H4 (cell line): ENCODE data around the gene SSH2. TPM values are rescaled to one million over a fixed set of nuclear protein-coding genes. Genes with fewer than 3 reads are reported as not detected.
"Not testable (repeated sequence)": the region's sequence is repeated elsewhere in the genome, so short reads cannot be mapped to it uniquely, and the experiment has no call there.

Source experiments
- DNase-seq: peaks from one replicate; pipeline ENCODE4 v3.0.0-alpha.2; 2015; ENCODE audit warnings: low spot score
- total RNA-seq: library from RNA; depleted of rRNA; stranded (reverse); fragments of >200 nt; shearing (Covaris generic); gene quantifications from 2 replicates; pipeline ENCODE4 v1.2.3, GENCODE V29; 2014

The SSH2 gene
- total RNA-seq, 1 experiment from 2014 or later: 9.4 TPM

DNA sequence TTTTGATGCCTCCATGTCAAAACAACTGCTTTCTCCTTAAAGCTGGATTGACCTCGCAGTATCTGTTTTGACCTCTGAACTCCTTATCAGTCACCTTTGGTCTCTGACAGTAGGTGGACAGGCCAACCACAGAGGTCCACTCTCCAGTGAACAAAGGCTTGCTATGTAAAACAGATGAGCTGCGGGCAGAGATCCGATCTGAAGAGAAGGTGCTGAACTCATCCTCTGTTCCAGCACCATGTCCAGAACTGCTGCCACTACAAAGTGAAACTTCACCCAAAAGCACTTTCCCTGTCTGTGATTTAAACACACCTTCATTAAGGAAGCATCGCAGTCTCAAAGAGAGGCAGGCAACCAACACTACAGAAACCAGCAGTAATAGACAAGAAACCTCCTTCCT, 190.0 kb downstream of the SSH2 start:
- DNase-seq: no peak

DNA sequence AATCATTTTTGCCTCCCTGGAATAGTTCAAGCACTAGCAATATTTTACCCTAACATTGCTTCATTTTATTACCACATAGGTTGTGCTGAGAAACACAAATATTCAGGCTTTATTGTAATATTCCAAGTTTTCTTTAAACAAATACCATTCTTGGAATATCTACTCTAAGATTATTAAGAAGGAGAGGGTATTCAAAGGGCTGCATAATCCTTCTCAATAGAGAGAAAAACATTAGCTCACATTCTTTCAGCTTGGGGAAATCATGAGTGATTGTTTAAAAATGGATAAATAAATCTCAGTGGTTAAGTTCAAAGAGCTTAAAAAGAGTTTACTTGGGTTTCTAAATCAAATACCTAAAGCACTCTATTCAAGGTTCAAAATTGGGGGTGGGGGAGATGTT, 195.4 kb downstream of the SSH2 start:
- DNase-seq: no peak

DNA sequence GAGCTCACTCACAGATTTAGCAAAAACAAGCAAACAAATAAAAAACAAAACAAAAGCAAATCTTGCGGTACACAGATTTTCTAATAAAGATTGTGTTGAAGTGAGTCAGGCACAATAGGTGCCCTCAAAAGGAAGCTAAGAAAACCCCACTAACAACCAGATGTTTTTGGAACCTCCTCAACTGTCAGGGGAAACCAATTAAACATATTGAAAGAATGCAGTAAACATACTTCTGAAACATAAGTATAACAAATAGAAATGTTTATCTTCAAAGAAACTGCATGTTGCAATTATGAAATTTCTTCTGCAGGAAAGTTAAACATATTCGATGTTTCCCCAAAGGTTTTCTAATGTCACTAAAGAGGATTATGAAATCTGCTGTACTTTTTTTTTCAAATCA, 196.9 kb downstream of the SSH2 start:
- DNase-seq: no peak

DNA sequence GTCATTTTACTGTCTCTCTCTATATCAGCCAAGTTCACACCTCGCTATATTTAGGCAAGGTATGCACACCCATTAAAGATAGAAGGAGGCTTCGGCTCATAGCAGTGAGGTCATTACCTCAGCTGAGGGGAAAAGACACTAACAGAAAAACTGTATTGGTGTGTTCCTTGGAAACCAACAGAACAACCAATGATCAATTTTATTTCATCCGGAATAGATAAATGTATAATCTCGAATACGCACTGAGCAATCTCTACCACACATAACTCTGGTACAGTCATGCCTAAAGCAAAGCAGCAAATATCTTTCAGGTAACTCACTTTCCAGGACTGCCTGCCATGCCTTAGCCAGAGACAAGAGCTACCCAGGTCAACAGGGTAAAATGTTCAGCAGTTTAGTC, 197.4 kb downstream of the SSH2 start:
- DNase-seq: no peak

DNA sequence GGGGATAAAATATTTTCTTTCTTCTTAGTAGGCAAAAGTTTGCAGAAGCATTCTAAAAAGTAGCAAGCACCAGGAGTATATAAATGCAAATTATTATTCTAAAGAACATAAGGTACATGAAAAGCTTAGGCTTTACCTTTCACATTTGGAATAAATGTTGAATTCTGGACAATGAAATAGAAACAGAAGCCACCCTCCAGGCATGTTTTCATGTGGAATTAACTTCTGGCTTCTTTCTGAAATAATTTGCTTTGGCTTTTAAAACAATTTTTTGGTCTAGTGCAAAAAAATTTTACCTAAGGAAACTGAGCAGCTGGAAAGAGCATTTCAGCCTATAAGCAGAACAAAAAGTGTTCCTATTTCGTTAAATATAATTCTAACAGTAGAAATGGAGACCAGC, 197.8 kb downstream of the SSH2 start:
- DNase-seq: no peak

DNA sequence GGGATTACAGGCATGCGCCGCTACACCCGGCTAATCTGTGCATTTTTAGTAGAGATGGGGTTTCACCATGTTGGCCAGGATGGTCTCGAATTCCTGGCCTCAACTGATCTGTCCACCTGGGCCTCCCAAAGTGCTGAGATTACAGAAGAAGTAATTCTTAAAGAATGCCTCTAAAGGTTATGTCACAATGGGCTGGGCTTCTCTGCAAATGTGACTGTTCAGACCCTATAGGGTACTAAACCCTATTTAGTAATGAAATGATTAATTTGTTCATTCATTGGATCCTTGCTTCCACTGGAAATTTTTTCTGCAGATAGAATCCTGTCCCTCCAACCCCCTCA, 198.5 kb downstream of the SSH2 start:
- no peak for DNase-seq

DNA sequence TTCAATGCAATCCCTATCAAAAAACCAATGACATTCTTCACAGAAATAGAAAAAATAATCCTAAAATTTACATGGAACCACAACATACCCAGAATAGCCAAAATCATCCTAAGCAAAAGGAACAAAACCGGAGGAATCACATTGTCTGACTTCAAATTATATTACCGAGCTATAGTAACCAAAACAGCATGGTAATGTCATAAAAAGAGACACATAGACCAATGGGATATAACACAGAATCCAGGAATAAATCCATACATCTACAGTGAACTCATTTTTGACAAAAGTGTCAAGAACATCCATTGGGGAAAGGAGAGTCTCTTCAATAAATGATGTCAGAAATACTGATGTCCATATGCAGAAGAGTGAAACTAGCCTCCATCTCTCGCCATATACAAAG, 201.5 kb downstream of the SSH2 start:
- DNase-seq: no peak

DNA sequence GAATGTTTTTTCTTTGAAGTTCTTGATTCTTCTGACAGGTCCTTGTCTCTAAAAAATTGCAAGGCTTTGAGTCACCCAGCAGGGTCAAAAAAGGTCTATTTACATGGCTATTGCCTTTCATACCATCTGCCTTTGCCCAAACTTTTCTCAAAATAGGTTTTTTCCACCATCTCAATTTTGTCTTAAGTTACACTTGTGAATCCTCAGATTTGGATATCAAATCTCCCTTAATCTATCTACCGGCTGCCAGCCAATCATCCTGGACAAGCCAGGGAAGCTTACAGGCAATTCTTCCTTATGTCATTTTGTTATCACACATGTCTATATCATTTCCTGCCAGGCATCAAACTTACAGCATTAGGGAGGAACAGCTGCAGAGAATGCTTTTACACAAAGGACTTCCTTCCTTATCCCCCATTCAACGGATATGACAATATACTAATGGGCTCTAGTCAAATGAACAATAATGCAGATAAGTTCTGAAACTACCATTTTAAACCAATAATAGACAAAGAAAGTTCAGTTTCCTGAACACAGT, 203.2 kb downstream of the SSH2 start:
- no peak for DNase-seq

DNA sequence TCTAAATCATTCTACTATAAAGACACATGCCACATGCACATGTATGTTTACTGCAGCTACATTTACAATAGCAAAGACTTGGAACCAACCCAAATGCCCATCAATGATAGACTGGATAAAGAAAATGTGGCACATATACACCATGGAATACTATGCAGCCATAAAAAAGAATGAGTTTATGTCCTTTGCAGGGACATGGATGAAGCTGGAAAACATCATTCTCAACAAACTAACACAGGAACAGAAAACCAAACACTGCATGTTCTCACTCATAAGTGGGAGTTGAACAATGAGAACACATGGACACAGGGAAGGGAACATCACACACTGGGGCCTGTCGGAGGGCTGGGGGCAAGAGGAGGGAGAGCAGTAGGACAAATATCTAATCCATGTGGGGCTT, 204.6 kb downstream of the SSH2 start:
- DNase-seq: not testable (repeated sequence)

DNA sequence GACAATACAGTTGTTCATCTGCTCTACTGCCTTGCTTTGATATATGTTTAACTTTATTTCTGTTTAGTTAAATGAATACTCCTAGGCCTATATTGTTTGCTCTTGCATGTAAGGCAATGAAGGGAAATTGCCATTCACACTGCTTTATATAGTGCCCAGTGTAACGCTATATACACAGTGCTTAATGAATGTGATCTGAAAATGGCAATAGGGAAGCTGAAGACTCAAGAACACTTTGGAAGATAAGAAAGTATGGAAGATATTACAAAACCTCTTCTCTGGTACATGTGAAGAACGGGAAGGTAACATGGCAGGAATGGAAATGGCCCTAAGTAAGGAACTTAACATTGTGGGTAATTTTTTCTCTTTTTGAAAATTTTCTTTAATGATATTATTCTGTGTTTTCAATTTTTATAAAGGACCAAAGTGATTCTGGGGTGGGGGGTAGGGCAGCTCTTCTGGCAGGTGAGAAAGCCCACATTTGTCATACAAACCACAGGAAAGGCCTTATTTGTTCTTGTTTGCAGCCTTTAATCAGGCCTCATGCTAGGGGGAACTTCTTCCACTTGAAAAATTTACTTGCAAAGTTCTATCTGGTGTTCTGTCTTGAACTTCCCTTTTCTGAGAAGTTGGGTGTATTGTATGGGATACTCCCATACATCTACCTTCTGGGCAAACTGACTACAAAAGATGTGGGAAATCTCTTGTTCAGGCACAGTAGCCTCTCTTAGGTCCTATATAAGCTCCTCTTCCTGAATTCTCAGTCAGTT, 206.6 kb downstream of the SSH2 start:
- no peak for DNase-seq

DNA sequence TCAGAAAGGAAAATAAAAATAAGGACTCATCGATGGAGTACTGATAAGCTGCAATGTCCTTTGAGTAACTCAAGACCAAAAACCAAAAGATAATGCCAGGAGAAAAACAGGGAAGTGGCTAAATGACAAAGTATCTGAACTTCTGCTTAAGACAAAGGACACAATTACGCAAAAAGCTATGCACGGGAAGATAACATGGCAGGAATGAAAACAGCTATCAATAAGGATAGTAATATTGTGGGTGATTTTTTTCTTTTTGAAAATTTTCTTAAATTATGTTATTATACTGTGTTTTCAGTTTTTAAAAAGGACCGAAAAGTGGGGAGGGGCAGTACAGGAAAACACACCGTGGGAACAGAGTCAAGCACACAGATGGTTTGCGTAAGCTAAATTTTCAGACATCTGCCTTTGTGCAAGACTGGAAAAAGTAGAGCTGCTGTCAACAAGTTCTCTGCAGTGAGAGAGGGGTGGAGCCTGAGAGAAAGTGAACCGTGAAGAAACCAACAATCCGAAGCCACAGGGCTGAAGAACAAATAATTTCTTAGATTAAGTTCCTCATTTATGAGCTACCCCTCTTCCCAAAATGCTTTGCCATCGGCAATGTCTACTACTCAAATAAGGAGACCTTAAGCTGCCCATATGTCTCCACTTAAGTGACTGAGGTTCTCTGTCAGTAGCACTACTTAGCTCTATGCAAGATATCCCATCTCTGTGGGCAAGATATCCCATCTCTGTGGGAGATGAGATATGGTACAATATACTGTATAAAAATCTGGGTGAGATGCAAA, 207.4 kb downstream of the SSH2 start:
- DNase-seq: no peak

DNA sequence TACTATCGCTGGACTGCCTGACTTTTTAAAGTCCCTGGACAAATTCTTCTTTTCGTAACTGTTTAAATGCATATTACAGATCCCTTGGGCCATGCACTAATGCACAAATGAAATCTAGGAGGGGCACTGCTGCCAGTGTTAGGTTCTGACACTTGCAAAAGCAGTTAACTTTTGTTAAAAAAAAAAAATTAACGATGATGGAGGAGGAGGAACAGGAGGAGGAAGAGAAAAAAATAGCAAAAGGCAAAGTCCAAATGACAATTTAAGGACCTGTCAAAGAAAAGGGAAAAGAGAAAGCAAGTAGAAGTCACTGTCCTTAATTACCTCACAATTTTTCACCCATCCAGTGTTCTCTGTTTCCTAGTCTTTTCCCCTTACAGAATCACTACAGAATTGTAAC, 209.5 kb downstream of the SSH2 start:
- no peak for DNase-seq

DNA sequence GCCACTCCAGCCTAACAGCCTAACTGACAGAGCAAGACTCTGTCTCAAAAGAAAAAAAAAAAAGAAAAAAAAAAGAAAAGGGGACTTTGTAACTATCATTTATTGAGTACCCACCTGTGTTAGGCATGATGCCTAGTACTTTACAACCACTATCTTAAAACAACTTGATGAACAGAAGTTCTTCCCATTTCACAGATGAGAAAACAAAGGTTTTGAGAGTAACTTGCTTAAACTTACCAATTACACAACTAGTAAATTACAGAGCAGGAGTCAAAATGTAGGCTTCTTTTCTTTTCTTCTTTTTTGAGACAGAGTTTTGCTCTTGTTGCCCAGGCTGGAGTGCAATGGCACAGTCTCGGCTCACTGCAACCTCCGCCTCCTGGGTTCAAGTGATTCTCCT, 210.6 kb downstream of the SSH2 start:
- DNase-seq: no peak

DNA sequence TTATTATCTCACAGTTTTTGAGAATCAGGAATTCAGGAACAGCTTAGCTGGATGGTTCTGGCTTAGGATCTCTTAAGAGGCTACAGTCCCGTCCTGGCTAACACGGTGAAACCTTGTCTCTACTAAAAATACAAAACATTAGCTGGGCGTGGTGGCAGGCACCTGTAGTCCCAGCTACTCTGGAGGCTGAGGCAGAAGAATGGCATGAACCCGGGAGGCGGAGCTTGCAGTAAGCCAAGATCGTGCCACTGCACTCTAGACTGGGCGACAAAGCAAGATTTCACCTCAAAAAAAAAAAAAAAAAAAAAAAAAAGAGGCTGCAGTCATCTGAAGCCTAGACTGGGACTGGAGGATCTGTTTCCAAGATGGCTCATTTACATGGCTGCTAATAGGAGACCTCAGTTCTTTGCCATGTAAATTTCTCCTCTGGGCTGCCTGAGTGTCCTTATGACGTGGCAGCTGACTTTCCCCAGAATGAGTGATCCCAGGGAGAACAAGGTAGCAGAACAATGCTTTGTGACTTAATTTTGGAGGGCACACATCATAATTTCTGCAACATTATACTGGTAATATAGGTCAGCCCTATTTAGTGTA, 211.5 kb downstream of the SSH2 start:
- DNase-seq: no peak

DNA sequence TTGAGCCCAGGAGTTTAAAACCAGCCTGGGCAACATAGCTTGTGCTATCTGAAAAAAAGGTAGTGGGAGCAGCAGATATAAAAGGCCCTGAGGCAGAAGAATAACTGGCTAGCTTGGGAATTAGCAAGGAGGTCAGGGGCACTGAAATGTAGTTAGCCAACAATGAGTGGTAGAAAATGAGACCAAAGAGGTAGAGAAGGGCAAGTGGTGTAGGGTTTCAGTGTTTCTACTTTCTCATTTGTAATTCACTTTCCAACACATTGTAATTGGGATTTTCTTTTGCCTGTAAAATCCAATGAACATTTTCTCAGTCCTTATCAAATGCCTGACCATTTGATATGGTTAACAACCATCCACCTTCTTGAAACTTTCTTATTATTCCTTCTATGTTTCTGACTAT, 212.2 kb downstream of the SSH2 start:
- DNase-seq: no peak

DNA sequence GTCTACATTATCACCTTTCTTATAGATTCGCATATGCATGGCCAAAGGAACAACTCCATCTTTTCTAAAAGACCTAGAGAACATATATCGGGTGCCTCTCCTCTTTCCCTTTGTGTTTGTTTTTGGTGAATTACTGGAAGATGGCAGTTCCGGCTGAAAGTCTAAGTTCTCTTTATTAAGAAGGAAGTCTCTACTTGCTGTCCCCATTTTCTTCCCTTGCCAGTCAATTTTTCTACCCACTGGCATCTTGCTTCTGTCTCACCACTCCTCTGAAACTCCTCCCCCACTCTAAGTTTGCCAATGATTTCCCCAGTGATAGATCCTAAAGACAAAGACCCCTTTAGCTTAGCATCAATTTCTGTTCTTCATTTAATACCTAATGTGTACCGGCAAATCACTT, 213.5 kb downstream of the SSH2 start:
- no peak for DNase-seq

DNA sequence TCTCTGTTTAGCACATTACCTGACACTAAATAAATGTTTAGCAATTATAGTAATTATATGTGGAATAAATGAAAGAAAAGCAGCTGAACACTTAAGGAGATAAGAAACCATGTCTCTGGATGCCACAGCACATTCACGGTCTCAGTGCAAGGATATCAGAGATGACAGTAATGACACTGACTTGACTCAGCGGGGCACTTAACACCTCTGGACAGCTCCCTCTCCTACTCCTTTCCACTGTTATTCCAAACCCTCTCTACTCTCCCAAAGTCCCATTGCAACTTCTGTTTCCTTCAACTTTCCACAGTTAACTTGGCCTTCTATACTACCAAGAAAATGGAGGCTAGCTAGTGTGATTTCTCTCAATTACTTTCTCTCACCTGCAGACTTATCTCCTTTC, 214.3 kb downstream of the SSH2 start:
- no peak for DNase-seq

DNA sequence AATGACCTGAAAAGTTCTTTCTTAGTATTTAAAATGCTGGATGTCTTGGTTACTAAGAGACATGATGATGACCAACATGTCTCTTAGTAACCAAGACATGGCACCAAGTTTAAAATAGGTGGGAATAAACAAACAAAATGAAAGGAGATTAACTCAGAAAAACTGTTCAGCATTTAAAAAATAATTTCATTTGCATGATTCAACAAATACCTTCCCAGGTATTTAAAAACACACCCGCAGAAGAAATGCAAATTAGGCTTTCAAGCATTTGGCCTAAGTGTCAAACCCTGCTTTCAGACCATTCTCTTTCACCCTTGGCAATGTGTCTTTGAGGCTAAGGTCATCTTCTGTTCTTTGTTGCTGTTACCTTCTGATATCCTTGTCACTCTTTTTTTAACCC, 215.9 kb downstream of the SSH2 start:
- DNase-seq: no peak

DNA sequence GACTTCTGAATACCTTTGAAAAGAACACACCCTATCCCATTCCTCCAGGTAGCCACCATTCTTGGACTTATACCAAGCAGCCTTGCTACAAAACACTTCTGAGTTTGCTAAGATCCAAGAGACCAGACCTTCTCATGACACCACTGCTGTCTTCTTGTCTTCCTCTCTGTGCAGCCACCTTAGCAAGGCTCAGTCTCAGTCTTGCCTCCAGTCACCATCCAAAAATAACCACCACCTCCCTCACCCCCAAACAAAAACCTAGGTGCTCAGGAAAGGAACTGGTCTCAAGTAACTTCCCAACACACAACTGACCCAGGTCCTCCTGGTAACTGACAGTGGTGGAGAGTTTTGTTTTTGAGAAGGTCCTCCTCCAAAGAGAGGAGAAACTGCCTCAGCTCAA, 216.4 kb downstream of the SSH2 start:
- DNase-seq: no peak

DNA sequence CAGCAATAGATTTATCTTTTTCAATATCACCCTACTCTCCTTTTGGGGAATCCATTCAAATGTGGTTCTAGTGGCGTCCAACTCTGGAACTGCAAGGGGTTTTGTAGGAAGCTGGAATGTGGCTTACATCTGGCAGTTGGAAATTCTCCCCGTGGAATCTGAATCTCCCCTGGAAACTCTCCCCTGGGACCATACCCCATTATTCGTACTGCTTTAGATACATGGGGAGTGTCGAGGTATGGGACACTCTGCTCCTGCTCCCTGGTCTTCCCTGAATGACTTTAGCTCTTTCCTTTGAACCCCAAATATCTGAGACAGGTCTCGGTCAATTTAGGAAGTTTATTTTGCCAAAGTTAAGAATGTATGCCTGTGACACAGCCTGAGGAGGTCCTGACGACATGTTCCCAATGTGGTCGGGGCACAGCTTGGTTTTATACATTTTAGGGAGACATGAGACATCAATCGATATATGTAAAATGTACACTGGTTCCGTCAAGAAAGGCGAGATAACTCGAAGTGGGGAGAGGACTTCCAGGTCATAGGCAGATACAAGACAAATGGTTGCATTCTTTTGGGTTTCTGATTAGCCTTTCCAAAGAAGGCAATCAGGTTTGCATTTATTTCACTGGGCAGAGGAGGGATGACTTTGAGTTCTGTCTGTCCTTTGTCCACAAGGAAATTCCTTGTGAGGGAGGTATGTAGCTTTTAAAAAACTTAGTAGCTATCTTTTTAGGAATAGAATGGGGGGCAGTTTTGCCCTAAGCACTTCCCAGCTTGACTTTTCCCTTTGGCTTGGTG, 218.2 kb downstream of the SSH2 start:
- DNase-seq: no peak

DNA sequence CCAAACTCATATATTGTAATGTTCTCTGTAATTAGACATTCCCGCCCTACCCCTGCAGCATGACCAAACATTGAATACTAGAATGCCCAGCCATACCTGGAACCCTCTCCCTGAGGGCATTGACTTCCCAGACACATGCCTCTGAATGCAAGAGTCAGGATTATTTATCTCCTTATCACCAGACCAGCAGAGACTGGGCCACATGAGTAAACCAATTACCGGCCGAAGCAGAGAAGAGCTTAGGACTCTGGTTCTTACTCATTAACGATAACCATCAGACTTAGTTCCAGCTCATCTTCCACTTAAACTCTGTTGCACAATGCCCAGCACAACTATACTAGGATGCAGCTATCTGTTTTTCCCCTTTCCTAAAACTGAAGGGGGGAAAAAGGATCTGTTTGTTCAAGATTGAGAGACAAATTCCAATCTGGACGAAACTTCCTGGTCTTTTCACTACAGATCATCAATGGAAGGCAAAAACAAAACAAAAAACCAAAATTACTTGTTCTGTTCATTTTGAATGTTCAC, 219.1 kb downstream of the SSH2 start:
- DNase-seq: peak; percentile 24

DNA sequence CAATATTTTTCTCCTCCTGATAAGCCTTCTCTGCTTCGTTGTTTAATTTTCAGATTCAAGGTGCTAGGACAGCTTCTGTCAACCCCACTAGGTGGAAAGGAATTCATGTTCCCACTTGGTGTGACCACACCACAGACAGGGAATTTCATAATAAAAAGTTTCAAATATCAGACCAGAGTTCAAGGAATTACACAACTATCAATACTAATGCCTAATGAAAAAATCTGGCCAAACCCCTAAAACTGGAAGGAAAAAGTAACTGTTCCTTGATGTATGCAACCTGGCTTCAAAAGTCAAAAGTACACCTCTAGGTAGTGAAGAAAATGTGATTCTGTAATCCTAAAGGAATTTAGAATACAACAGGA, 219.5 kb downstream of the SSH2 start:
- no peak for DNase-seq
